ENCODE data around the gene ZNF319.

DNA sequence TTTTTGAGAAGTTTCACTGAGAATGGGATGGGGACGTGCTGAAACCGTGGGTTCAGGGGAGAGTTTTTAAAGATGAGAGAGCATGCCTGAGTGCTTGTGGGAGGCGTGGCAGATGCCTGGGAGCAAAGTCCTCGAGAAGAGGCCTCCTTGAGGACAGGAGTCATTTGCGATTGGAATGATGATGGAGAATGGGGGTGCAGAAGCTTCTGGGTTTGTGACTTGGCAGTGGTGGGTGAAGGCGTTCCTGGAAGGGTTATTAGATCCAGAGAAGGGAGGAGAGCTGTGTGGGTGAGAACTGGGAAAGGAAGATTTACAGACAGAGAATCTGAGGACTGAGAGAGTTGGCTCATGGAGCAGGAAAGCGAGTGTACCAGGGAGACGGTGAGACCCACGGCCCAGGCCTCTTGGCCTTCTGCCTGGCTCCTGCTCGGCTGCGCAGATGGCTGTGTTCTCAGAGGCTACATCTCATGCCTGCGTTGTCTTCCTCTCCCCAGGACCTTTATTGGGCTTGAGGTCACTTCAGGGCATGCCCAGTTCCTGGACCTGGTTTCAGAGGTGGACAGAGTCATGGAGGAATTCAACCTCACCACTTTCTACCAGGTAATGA, 16.5 kb upstream of the ZNF319 start:
- TF ChIP-seq POLR2A (IDR thresholded peaks at IDR 0.05; ENCODE audit: low read depth, low read length) (no peak), POLR2AphosphoS5 (IDR thresholded peaks at IDR 0.05; ENCODE audit: low read depth, low read length) (no peak), SPI1 (IDR thresholded peaks at IDR 0.05; ENCODE audit: low read depth, low read length) (no peak), TAF1 (IDR thresholded peaks at IDR 0.05; ENCODE audit: low read depth, low read length) (no peak)
